Stomach (tissue), 4 donors: ENCODE results near the gene IP6K3.

ENCODE experiments used
- EP300 ChIP-seq: sonication (generic); formaldehyde crosslinking; IDR thresholded peaks from one replicate; pipeline ENCODE4 v1.6.1; 2017; ENCODE audit warnings: antibody characterized with exemption
- TF ChIP-seq, protein P1 (sequence below), 7 experiments: fragments of 450-650 bp in 4 of 7; fragments of 200-600 bp in 3 of 7; sonication (generic) in 3 of 7; IDR thresholded peaks; one replicate each; pipeline ENCODE4 v1.5.1; 2016 to 2019; ENCODE audit warnings: antibody characterized with exemption in 7 of 7, control low read depth in 2 of 7, mild to moderate bottlenecking in 1 of 7

DNA sequence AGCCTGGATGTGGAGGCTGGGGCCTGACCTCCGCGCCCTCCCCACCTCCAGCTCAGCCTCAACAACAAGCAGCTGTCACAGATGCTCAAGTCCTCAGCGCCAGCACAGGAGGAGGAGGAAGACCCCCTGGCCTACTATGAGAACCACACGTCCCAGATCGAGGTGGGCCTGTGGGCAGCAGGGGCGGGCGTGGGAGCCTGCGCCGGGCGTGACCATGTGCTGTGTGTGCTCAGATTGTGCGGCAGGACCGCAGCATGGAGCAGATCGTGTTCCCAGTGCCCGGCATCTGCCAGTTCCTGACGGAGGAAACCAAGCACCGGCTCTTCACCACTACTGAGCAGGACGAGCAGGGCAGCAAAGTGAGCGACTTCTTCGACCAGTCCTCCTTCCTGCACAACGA, 58.7 kb downstream of the IP6K3 start:
- TF ChIP-seq, protein P1, sequence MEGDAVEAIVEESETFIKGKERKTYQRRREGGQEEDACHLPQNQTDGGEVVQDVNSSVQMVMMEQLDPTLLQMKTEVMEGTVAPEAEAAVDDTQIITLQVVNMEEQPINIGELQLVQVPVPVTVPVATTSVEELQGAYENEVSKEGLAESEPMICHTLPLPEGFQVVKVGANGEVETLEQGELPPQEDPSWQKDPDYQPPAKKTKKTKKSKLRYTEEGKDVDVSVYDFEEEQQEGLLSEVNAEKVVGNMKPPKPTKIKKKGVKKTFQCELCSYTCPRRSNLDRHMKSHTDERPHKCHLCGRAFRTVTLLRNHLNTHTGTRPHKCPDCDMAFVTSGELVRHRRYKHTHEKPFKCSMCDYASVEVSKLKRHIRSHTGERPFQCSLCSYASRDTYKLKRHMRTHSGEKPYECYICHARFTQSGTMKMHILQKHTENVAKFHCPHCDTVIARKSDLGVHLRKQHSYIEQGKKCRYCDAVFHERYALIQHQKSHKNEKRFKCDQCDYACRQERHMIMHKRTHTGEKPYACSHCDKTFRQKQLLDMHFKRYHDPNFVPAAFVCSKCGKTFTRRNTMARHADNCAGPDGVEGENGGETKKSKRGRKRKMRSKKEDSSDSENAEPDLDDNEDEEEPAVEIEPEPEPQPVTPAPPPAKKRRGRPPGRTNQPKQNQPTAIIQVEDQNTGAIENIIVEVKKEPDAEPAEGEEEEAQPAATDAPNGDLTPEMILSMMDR (IDR thresholded peaks at IDR 0.05), result no peak
- TF ChIP-seq EP300, result no peak
